HepG2 (cell line): ENCODE results near the gene SLC22A23. TPM values are rescaled to one million over a fixed set of nuclear protein-coding genes. Genes with fewer than 3 reads are reported as not detected.
A peak's percentile ranks its signal among the peaks of the same experiment; 100 is the strongest.

Source experiments
- ARNT2 ChIP-seq: sonication (generic); formaldehyde crosslinking; IDR thresholded peaks from 2 replicates; pipeline ENCODE4 v1.8.0; 2022; ENCODE audit warnings: mild to moderate bottlenecking, low read depth, missing genetic modification reagents, moderate library complexity
- CHD4 ChIP-seq: fragments of 200-600 bp; sonication (generic); IDR thresholded peaks from 2 replicates; pipeline ENCODE4 v1.7.0; 2017; ENCODE audit warnings: mild to moderate bottlenecking, low read length, borderline replicate concordance
- DBP ChIP-seq: sonication (generic); formaldehyde crosslinking; IDR thresholded peaks from 2 replicates; pipeline ENCODE4 v1.4.0; 2020; ENCODE audit warnings: missing genetic modification reagents; ENCODE audit errors: not compliant biosample characterization
- EP300 ChIP-seq, 3 experiments: sonication (generic) in 1 of 3; formaldehyde crosslinking in 1 of 3; IDR thresholded peaks; 2 replicates each; pipeline versions ENCODE4 v1.5.1 to v1.6.1; 2011 to 2020; ENCODE audit warnings: low read depth in 2 of 3, low read length in 2 of 3, borderline replicate concordance in 1 of 3, improper control_type of control experiment in 1 of 3, mild to moderate bottlenecking in 1 of 3, missing genetic modification reagents in 1 of 3, moderate library complexity in 1 of 3
- GFI1 ChIP-seq: sonication (generic); formaldehyde crosslinking; IDR thresholded peaks from 2 replicates; pipeline ENCODE4 v1.5.0; 2020; ENCODE audit warnings: missing genetic modification reagents, mild to moderate bottlenecking, borderline replicate concordance
- HNRNPUL1 ChIP-seq: fragments of 200-400 bp; formaldehyde crosslinking; IDR thresholded peaks from 2 replicates; pipeline ENCODE4 v1.6.1; 2017; ENCODE audit warnings: low read depth, mild to moderate bottlenecking, low read length, moderate library complexity
- ISX ChIP-seq: sonication (generic); formaldehyde crosslinking; conservative IDR thresholded peaks from 2 replicates; pipeline ENCODE4 v1.5.0; 2020; ENCODE audit warnings: missing genetic modification reagents
- JDP2 ChIP-seq: sonication (generic); formaldehyde crosslinking; IDR thresholded peaks from 2 replicates; pipeline ENCODE4 v1.8.1; 2022; ENCODE audit warnings: missing genetic modification reagents, borderline replicate concordance
- KLF6 ChIP-seq: IDR thresholded peaks from 2 replicates; pipeline ENCODE4 v1.8.0; 2016; ENCODE audit warnings: missing biosample characterization, missing genetic modification reagents
- NONO ChIP-seq, 2 experiments: fragments of 450-650 bp in 1 of 2; sonication (generic) in 1 of 2; formaldehyde crosslinking in 1 of 2; IDR thresholded peaks in 1 of 2; conservative IDR thresholded peaks in 1 of 2; 2 replicates each; pipeline versions ENCODE4 v1.6.1 to v1.8.0; 2017 to 2022; ENCODE audit warnings: mild to moderate bottlenecking in 1 of 2, missing genetic modification reagents in 1 of 2, moderate library complexity in 1 of 2
- NR2F2 ChIP-seq: IDR thresholded peaks from 2 replicates; pipeline ENCODE4 v1.6.1; 2012; ENCODE audit warnings: low read depth, inconsistent platforms, borderline replicate concordance
- SALL1 ChIP-seq: sonication (generic); formaldehyde crosslinking; IDR thresholded peaks from 2 replicates; pipeline ENCODE4 v1.8.0; 2022; ENCODE audit warnings: mild to moderate bottlenecking, missing genetic modification reagents
- SIN3A ChIP-seq: IDR thresholded peaks from 2 replicates; pipeline ENCODE4 v1.6.1; 2011; ENCODE audit warnings: low read depth, mild to moderate bottlenecking, control low read depth, low read length, borderline replicate concordance
- SOX5 ChIP-seq: IDR thresholded peaks from 2 replicates; pipeline ENCODE4 v1.6.1; 2016; ENCODE audit warnings: borderline replicate concordance
- SP5 ChIP-seq: IDR thresholded peaks from 2 replicates; pipeline ENCODE4 v1.6.1; 2016; ENCODE audit warnings: low read depth, borderline replicate concordance
- SRSF9 ChIP-seq: fragments of 200-400 bp; formaldehyde crosslinking; IDR thresholded peaks from 2 replicates; pipeline ENCODE4 v1.6.1; 2018; ENCODE audit warnings: borderline replicate concordance, mild to moderate bottlenecking, low read depth, low read length; ENCODE audit not compliant: insufficient read depth, poor library complexity, severe bottlenecking
- TBX2 ChIP-seq: sonication (generic); formaldehyde crosslinking; IDR thresholded peaks from 2 replicates; pipeline ENCODE4 v1.5.0; 2020; ENCODE audit warnings: missing genetic modification reagents, mild to moderate bottlenecking, borderline replicate concordance
- ZBTB34 ChIP-seq: sonication (generic); formaldehyde crosslinking; IDR thresholded peaks from 2 replicates; pipeline ENCODE4 v1.8.0; 2022; ENCODE audit warnings: mild to moderate bottlenecking, missing genetic modification reagents
- ZNF430 ChIP-seq: sonication (generic); formaldehyde crosslinking; IDR thresholded peaks from 2 replicates; pipeline ENCODE4 v1.9.0; 2021; ENCODE audit warnings: mild to moderate bottlenecking, missing genetic modification reagents
- ZNF510 ChIP-seq: sonication (generic); formaldehyde crosslinking; IDR thresholded peaks from 2 replicates; pipeline ENCODE4 v1.4.0; 2020; ENCODE audit warnings: low read depth, mild to moderate bottlenecking, missing genetic modification reagents
- ZNF746 ChIP-seq: sonication (generic); formaldehyde crosslinking; IDR thresholded peaks from 2 replicates; pipeline ENCODE4 v1.8.0; 2022; ENCODE audit warnings: mild to moderate bottlenecking, missing genetic modification reagents
- ZNF766 ChIP-seq: sonication (generic); formaldehyde crosslinking; IDR thresholded peaks from 2 replicates; pipeline ENCODE4 v1.5.0; 2020; ENCODE audit warnings: missing genetic modification reagents, borderline replicate concordance
- ZSCAN12 ChIP-seq: sonication (generic); formaldehyde crosslinking; IDR thresholded peaks from 2 replicates; pipeline ENCODE4 v1.9.0; 2021; ENCODE audit warnings: mild to moderate bottlenecking, missing genetic modification reagents
- ZSCAN22 ChIP-seq: sonication (generic); formaldehyde crosslinking; IDR thresholded peaks from 2 replicates; pipeline ENCODE4 v1.4.0; 2020; ENCODE audit warnings: mild to moderate bottlenecking, missing genetic modification reagents
- polyA plus RNA-seq, 8 experiments: library from polyadenylated mRNA; depleted of rRNA in 3 of 8; stranded (reverse) in 7 of 8; unstranded in 1 of 8; fragments of >200 nt; fragmentation: Illumina TruSeq in 4 of 8; extraction: Trizol in 4 of 8; gene quantifications; 2 replicates each; pipeline versions ENCODE4 v1.2.1 to v1.2.3, GENCODE V29; 2011 to 2016; ENCODE audit warnings: low read depth in 4 of 8, missing spikeins in 1 of 8, mixed read lengths in 1 of 8; ENCODE audit not compliant: insufficient read depth in 1 of 8
- total RNA-seq, 5 experiments: library from RNA; depleted of rRNA; stranded (reverse); fragments of >200 nt; fragmentation: Illumina TruSeq; extraction: Trizol; gene quantifications; 2 replicates each; pipeline ENCODE4 v1.2.3, GENCODE V29; 2016; ENCODE audit warnings: low read depth in 1 of 5
- TF ChIP-seq, protein P1 (sequence below): sonication (generic); formaldehyde crosslinking; IDR thresholded peaks from 2 replicates; pipeline ENCODE4 v1.8.1; 2023; ENCODE audit warnings: missing genetic modification reagents, inconsistent platforms, borderline replicate concordance

The SLC22A23 gene
- total and polyA plus RNA-seq, 2 of the 13 experiments (the other 11 are each of a cell fraction or from before 2014, with no cell fraction given) = 11.8 to 17.5 TPM

DNA sequence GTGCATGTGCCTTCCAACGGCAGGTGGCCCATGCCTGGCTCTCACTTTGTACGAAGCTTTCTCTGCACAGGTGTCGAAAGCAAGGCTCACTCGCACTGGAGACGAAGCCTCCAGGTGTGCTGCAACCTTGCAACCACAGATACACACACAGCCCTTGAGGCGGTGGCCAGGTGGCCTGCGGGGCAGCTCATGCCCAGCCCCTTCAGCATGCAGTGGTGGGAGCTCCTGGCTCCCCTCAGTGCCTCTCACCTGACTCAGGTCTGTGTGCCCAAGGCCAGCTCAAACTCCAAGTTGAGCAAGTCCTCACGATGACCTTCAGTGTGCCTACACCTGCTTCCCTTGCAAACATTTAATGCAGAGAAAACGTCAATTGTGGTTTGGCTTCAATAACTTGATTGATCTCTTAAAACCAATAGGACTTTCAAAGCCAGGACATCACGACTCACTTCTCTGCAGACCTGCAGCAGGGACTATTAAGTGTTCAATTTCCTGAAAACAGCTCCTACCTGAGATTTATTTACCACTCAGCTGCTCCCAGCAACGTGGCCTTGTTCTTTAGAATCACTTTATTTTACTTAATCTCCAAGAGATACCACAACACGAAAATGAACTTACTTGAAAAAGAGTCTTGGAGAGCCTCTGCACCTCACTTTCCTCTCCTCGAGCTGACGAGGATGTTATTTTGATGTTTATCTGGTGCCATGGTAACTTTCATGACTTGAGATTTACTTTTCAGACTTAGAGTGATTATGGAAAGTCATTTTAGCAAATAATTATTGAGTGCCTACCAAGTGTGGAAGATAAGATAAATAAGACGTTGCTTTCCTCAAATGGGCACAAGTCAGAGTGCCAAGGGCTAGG lies 86.3 kb downstream of the SLC22A23 start (continued):
- peak; percentile 99 for TF ChIP-seq TBX2 (CRISPR knock-in tag)
- peak; percentile 86 for TF ChIP-seq DBP (CRISPR knock-in tag)
- TF ChIP-seq ZBTB34 (CRISPR knock-in tag) = peak; percentile 90
- no peak for TF ChIP-seq JDP2
- peak; percentile 81; the same call in 1 of the 2 replicates for TF ChIP-seq KLF6 (CRISPR knock-in tag)
- TF ChIP-seq ZNF430 = no peak
- no peak for TF ChIP-seq SIN3A
- TF ChIP-seq CHD4 = no peak; the same call in 1 of the 2 replicates
- TF ChIP-seq, protein P1, sequence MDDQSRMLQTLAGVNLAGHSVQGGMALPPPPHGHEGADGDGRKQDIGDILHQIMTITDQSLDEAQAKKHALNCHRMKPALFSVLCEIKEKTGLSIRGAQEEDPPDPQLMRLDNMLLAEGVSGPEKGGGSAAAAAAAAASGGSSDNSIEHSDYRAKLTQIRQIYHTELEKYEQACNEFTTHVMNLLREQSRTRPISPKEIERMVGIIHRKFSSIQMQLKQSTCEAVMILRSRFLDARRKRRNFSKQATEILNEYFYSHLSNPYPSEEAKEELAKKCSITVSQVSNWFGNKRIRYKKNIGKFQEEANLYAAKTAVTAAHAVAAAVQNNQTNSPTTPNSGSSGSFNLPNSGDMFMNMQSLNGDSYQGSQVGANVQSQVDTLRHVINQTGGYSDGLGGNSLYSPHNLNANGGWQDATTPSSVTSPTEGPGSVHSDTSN (CRISPR knock-in tag) = no peak
- peak; percentile 70; the same call in 1 of the 2 replicates for TF ChIP-seq NR2F2
- TF ChIP-seq HNRNPUL1 = no peak
- TF ChIP-seq ZNF766 (CRISPR knock-in tag) = peak; percentile 65; the same call in 1 of the 2 replicates
- no peak for TF ChIP-seq NONO (IDR thresholded peaks at IDR 0.05)
- peak; percentile 93 for TF ChIP-seq NONO (CRISPR knock-in tag; conservative IDR thresholded peaks at IDR 0.05)
- no peak for TF ChIP-seq ISX (CRISPR knock-in tag)
- TF ChIP-seq ZNF746 (CRISPR knock-in tag) = peak; percentile 97; the same call in 1 of the 2 replicates
- peak; percentile 100 for TF ChIP-seq SALL1
- peak; percentile 95 for TF ChIP-seq SOX5 (CRISPR knock-in tag)
- TF ChIP-seq ZSCAN12 (CRISPR knock-in tag) = no peak
- peak; percentile 89 to 97; a peak in 3 of 4 replicates for TF ChIP-seq EP300 (IDR thresholded peaks at IDR 0.05; ENCODE audit: low read depth in 2 of 2, low read length in 2 of 2)
- peak; percentile 96 for TF ChIP-seq EP300 (CRISPR knock-in tag; IDR thresholded peaks at IDR 0.05; ENCODE audit: borderline replicate concordance)
- TF ChIP-seq ZSCAN22 (CRISPR knock-in tag) = no peak
- peak; percentile 81 for TF ChIP-seq SP5 (CRISPR knock-in tag)
- peak; percentile 90; the same call in 1 of the 2 replicates for TF ChIP-seq ARNT2 (CRISPR knock-in tag)
- TF ChIP-seq SRSF9 = no peak
- 0 out of 2 replicates have a peak, but pooled peaks have one; percentile 52 for TF ChIP-seq ZNF510 (CRISPR knock-in tag)
- TF ChIP-seq GFI1 = peak; percentile 73
